Gastroesophageal sphincter (tissue), 4 donors: ENCODE measurements around the gene EPHB2. TPM values are rescaled to one million over a fixed set of nuclear protein-coding genes. Genes with fewer than 3 reads are reported as not detected.

ENCODE experiments used
- ATAC-seq: fragments of 150-250 bp; one replicate; pipeline ENCODE4 v1.9.1; 2016; ENCODE audit warnings: mild to moderate bottlenecking, moderate library complexity
- H3K27ac ChIP-seq, 4 donors: fragments of 200-600 bp; sonication (generic) in 3 of 4; 1 replicate in 3 of 4; 2 replicates in 1 of 4; pipeline ENCODE4 v1.5.1; 2016 to 2019
- H3K27me3 ChIP-seq: fragments of 200-600 bp; sonication (generic); one replicate; pipeline ENCODE4 v1.5.1; 2019
- H3K36me3 ChIP-seq, 2 donors: fragments of 200-600 bp; sonication (generic); one replicate each; pipeline ENCODE4 v1.5.1; 2019; ENCODE audit warnings: control low read depth in 1 of 2
- H3K4me1 ChIP-seq, 3 donors: fragments of 200-600 bp; sonication (generic); 1 replicate in 2 of 3; 2 replicates in 1 of 3; pipeline ENCODE4 v1.5.1; 2016 to 2019; ENCODE audit warnings: control low read depth in 2 of 3
- H3K4me3 ChIP-seq, 2 donors: fragments of 200-600 bp; sonication (generic); one replicate each; pipeline ENCODE4 v1.5.1; 2019; ENCODE audit warnings: mild to moderate bottlenecking in 1 of 2, moderate library complexity in 1 of 2
- H3K9me3 ChIP-seq, 3 donors: fragments of 200-600 bp; sonication (generic); one replicate each; pipeline ENCODE4 v1.5.1; 2017 to 2019; ENCODE audit warnings: control low read depth in 2 of 3
- CTCF ChIP-seq, 4 experiments: fragments of 200-600 bp in 2 of 4; fragments of 450-650 bp in 2 of 4; sonication (generic) in 1 of 4; IDR thresholded peaks; one replicate each; pipeline ENCODE4 v1.5.1; 2017 to 2019; ENCODE audit warnings: antibody characterized with exemption in 4 of 4, mild to moderate bottlenecking in 2 of 4, moderate library complexity in 2 of 4
- EP300 ChIP-seq: sonication (generic); formaldehyde crosslinking; IDR thresholded peaks from one replicate; pipeline ENCODE4 v1.6.1; 2017; ENCODE audit warnings: antibody characterized with exemption, mild to moderate bottlenecking
- POLR2A ChIP-seq, 2 donors: fragments of 450-650 bp; IDR thresholded peaks; one replicate each; pipeline ENCODE4 v1.6.1; 2017; ENCODE audit warnings: antibody characterized with exemption in 2 of 2, mild to moderate bottlenecking in 2 of 2, moderate library complexity in 1 of 2
- POLR2AphosphoS5 ChIP-seq: sonication (generic); formaldehyde crosslinking; IDR thresholded peaks from one replicate; pipeline ENCODE4 v1.6.1; 2017; ENCODE audit warnings: antibody characterized with exemption
- WGBS, 2 donors: methylation state at CpG; one replicate each; pipeline ENCODE4 v1.1.5; 2018; ENCODE audit warnings: low coverage in 1 of 2; 5-methylcytosine and 5-hydroxymethylcytosine counted together
- total RNA-seq, 4 donors: library from RNA; depleted of rRNA; stranded (reverse); fragments of >200 nt; gene quantifications; one replicate each; pipeline ENCODE4 v1.1.0, GENCODE V29; 2016

The EPHB2 gene
- total RNA-seq, 4 donors from 2014 or later = 2.0 to 5.9 (median 2.6) TPM

- Histone ChIP-seq H3K9me3 (no peaks in the 10 kb centered on the region), H3K4me1 (no peaks in the 10 kb centered on the region), H3K27me3 (peaks cover 46% of the 10 kb centered on the region), H3K4me3 (no peak overlapping the region), H3K27ac (no peak overlapping the region), H3K36me3 (no peaks in the 10 kb centered on the region)
- no peak for TF ChIP-seq EP300
- TF ChIP-seq POLR2AphosphoS5 = no peak
- TF ChIP-seq POLR2A (IDR thresholded peaks at IDR 0.05) = no peak
- TF ChIP-seq CTCF (IDR thresholded peaks at IDR 0.05) = no peak
- WGBS, 2 donors = 0% methylated on average over 1 of the region's 3 CpGs
- no peak for ATAC-seq
Observed at GRCh38 chr1:22879445-22879844, 168.8 kb downstream of the EPHB2 start.

GRCh38 chr1:22880174-22880601 lies 169.5 kb downstream of the EPHB2 start:
- Histone ChIP-seq H3K36me3 (no peaks in the 10 kb centered on the region), H3K9me3 (no peaks in the 10 kb centered on the region), H3K27me3 (peaks cover 47% of the 10 kb centered on the region), H3K27ac (no peak overlapping the region), H3K4me3 (no peak overlapping the region), H3K4me1 (no peaks in the 10 kb centered on the region)
- ATAC-seq = no peak
- WGBS, 2 donors = no CpG with 5 or more reads among the region's 5 CpGs
- no peak for TF ChIP-seq POLR2A (IDR thresholded peaks at IDR 0.05)
- no peak for TF ChIP-seq EP300
- TF ChIP-seq CTCF (IDR thresholded peaks at IDR 0.05) = no peak
- TF ChIP-seq POLR2AphosphoS5 = no peak

- no peaks in the 10 kb centered on the region for H3K4me1 ChIP-seq
- 83 to 94% methylated on average over 6 to 8 of the region's 11 CpGs for WGBS, 2 donors
- no peaks in the 10 kb centered on the region for H3K36me3 ChIP-seq
- TF ChIP-seq POLR2AphosphoS5 = no peak
- no peak for TF ChIP-seq POLR2A (IDR thresholded peaks at IDR 0.05)
- no peaks in the 10 kb centered on the region for H3K9me3 ChIP-seq
- peaks cover 37% of the 10 kb centered on the region for H3K27me3 ChIP-seq
- H3K27ac ChIP-seq = no peak overlapping the region
- H3K4me3 ChIP-seq = no peak overlapping the region
- no peak for ATAC-seq
Observed at GRCh38 chr1:22883406-22883805, 172.8 kb downstream of the EPHB2 start.

GRCh38 chr1:22884806-22885530 lies 174.3 kb downstream of the EPHB2 start:
- TF ChIP-seq POLR2A (IDR thresholded peaks at IDR 0.05) (no peak), EP300 (no peak), POLR2AphosphoS5 (no peak), CTCF (IDR thresholded peaks at IDR 0.05) (no peak)
- 69 to 100% methylated on average over 2 to 14 of the region's 16 CpGs for WGBS, 2 donors
- Histone ChIP-seq H3K4me3 (no peak overlapping the region), H3K9me3 (no peaks in the 10 kb centered on the region), H3K36me3 (no peaks in the 10 kb centered on the region), H3K27ac (no peak overlapping the region), H3K27me3 (peaks cover 35% of the 10 kb centered on the region), H3K4me1 (no peaks in the 10 kb centered on the region)
- no peak for ATAC-seq

GRCh38 chr1:22886211-22886610 lies 175.6 kb downstream of the EPHB2 start:
- no peak overlapping the region for H3K4me3 ChIP-seq
- H3K4me1 ChIP-seq = no peaks in the 10 kb centered on the region
- no peak overlapping the region for H3K27ac ChIP-seq
- ATAC-seq = no peak
- H3K36me3 ChIP-seq = no peaks in the 10 kb centered on the region
- no peak for TF ChIP-seq POLR2A (IDR thresholded peaks at IDR 0.05)
- TF ChIP-seq EP300 = no peak
- TF ChIP-seq CTCF (IDR thresholded peaks at IDR 0.05) = no peak
- no peak for TF ChIP-seq POLR2AphosphoS5
- peaks cover 34% of the 10 kb centered on the region for H3K27me3 ChIP-seq
- WGBS, 2 donors = 44 to 58% methylated on average over 3 to 6 of the region's 6 CpGs
- no peaks in the 10 kb centered on the region for H3K9me3 ChIP-seq
